Panc1 (cell line): ENCODE measurements around the gene RNF8.

Experiments
- CTCF ChIP-seq: fragments of 450-650 bp; IDR thresholded peaks from 2 replicates; pipeline ENCODE4 v1.5.1; 2017; ENCODE audit warnings: mild to moderate bottlenecking
- POLR2AphosphoS5 ChIP-seq: IDR thresholded peaks from 2 replicates; pipeline ENCODE4 v1.6.1; 2012; ENCODE audit warnings: mild to moderate bottlenecking, low read depth, low read length, moderate library complexity
- REST ChIP-seq, 2 experiments: IDR thresholded peaks; 2 replicates each; pipeline ENCODE4 v1.6.1; 2011 to 2012; ENCODE audit warnings: low read depth in 2 of 2, control low read depth in 1 of 2, low read length in 1 of 2, mild to moderate bottlenecking in 1 of 2, moderate library complexity in 1 of 2; ENCODE audit not compliant: insufficient read depth in 1 of 2
- SIN3A ChIP-seq: IDR thresholded peaks from 2 replicates; pipeline ENCODE4 v1.6.1; 2012; ENCODE audit warnings: low read depth, mild to moderate bottlenecking, low read length, moderate library complexity, borderline replicate concordance; ENCODE audit not compliant: insufficient read depth

- no peak for TF ChIP-seq CTCF
- TF ChIP-seq POLR2AphosphoS5: no peak
- TF ChIP-seq REST (IDR thresholded peaks at IDR 0.05; ENCODE audit: insufficient read depth in 1 of 2, low read depth in 2 of 2, low read length in 1 of 2): no peak
- TF ChIP-seq SIN3A: no peak
Measured at GRCh38 chr6:37309692-37310091, 44.1 kb upstream of the RNF8 start.
